Right atrium auricular region (tissue), 2 donors: ENCODE data around the gene SLC17A1. TPM values are rescaled to one million over a fixed set of nuclear protein-coding genes. Genes with fewer than 3 reads are reported as not detected.

ENCODE experiments used
- DNase-seq: peaks from one replicate; pipeline ENCODE4 v3.0.0-alpha.2; 2019; ENCODE audit warnings: low spot score
- H3K27ac ChIP-seq, 2 donors: fragments of 200-600 bp; sonication (generic); 1 replicate in 1 of 2; 2 replicates in 1 of 2; pipeline ENCODE4 v1.5.1; 2016 to 2019
- H3K27me3 ChIP-seq, 2 donors: fragments of 200-600 bp; sonication (generic); one replicate each; pipeline versions ENCODE4 v1.5.1 to v1.6.0; 2017 to 2019
- H3K36me3 ChIP-seq: fragments of 200-600 bp; sonication (generic); one replicate; pipeline ENCODE4 v1.5.1; 2016
- H3K4me1 ChIP-seq, 2 donors: fragments of 200-600 bp; sonication (generic); one replicate each; pipeline versions ENCODE4 v1.5.1 to v1.6.0; 2017 to 2019
- H3K4me3 ChIP-seq, 2 donors: fragments of 200-600 bp; sonication (generic); 1 replicate in 1 of 2; 2 replicates in 1 of 2; pipeline ENCODE4 v1.5.1; 2017 to 2019; ENCODE audit warnings: mild to moderate bottlenecking in 1 of 2, moderate library complexity in 1 of 2
- H3K9me3 ChIP-seq, 2 donors: fragments of 200-600 bp; sonication (generic); one replicate each; pipeline ENCODE4 v1.5.1; 2019
- CTCF ChIP-seq, 2 donors: fragments of 200-600 bp; sonication (generic); IDR thresholded peaks; one replicate each; pipeline ENCODE4 v1.5.1; 2019; ENCODE audit warnings: antibody characterized with exemption in 2 of 2
- total RNA-seq, 2 donors: library from RNA; depleted of rRNA; stranded (reverse); fragments of >200 nt; gene quantifications; one replicate each; pipeline ENCODE4 v1.1.0, GENCODE V29; 2016

SLC17A1 gene
- total RNA-seq, 2 donors from 2014 or later = not detected

- no peak overlapping the region for H3K4me3 ChIP-seq
- no peaks in the 10 kb centered on the region for H3K9me3 ChIP-seq
- H3K4me1 ChIP-seq = no peaks in the 10 kb centered on the region
- H3K27ac ChIP-seq = no peak overlapping the region
- no peak for TF ChIP-seq CTCF (IDR thresholded peaks at IDR 0.05)
- no peaks in the 10 kb centered on the region for H3K36me3 ChIP-seq
- no peaks in the 10 kb centered on the region for H3K27me3 ChIP-seq
- DNase-seq = no peak
These were observed 83.8 kb downstream of the SLC17A1 start for GRCh38 chr6:25748049-25748448.

- Histone ChIP-seq H3K27ac (no peak overlapping the region), H3K9me3 (no peaks in the 10 kb centered on the region), H3K27me3 (no peaks in the 10 kb centered on the region), H3K36me3 (no peaks in the 10 kb centered on the region), H3K4me1 (no peaks in the 10 kb centered on the region), H3K4me3 (no peak overlapping the region)
- no peak for DNase-seq
- no peak for TF ChIP-seq CTCF (IDR thresholded peaks at IDR 0.05)
These were observed 84.4 kb downstream of the SLC17A1 start for GRCh38 chr6:25747477-25747876.

- Histone ChIP-seq H3K27me3 (no peaks in the 10 kb centered on the region), H3K27ac (no peak overlapping the region), H3K4me1 (no peaks in the 10 kb centered on the region), H3K36me3 (no peaks in the 10 kb centered on the region), H3K9me3 (no peaks in the 10 kb centered on the region), H3K4me3 (no peak overlapping the region)
- no peak for TF ChIP-seq CTCF (IDR thresholded peaks at IDR 0.05)
- DNase-seq = no peak
These were observed 84.9 kb downstream of the SLC17A1 start for GRCh38 chr6:25746968-25747367.

- no peak for TF ChIP-seq CTCF (IDR thresholded peaks at IDR 0.05)
- H3K27me3 ChIP-seq = no peaks in the 10 kb centered on the region
- no peak for DNase-seq
These were observed 86.0 kb downstream of the SLC17A1 start for GRCh38 chr6:25745836-25746235.

GRCh38 chr6:25743868-25744267 is 88.0 kb downstream of the SLC17A1 start:
- DNase-seq = no peak
- Histone ChIP-seq H3K27me3 (no peaks in the 10 kb centered on the region), H3K36me3 (no peaks in the 10 kb centered on the region), H3K4me3 (no peak overlapping the region), H3K9me3 (no peaks in the 10 kb centered on the region), H3K4me1 (no peaks in the 10 kb centered on the region), H3K27ac (no peak overlapping the region)
- TF ChIP-seq CTCF (IDR thresholded peaks at IDR 0.05) = no peak

More at GRCh38 chr6:25745836-25746235, 86.0 kb downstream of the SLC17A1 start:
- Histone ChIP-seq H3K4me1 (no peaks in the 10 kb centered on the region), H3K27ac (no peak overlapping the region), H3K36me3 (no peaks in the 10 kb centered on the region), H3K9me3 (no peaks in the 10 kb centered on the region), H3K4me3 (no peak overlapping the region)

- TF ChIP-seq CTCF (IDR thresholded peaks at IDR 0.05) = no peak
- peaks cover 0 to 17% of the 10 kb centered on the region in 2 donors for H3K9me3 ChIP-seq
- H3K36me3 ChIP-seq = no peaks in the 10 kb centered on the region
- no peak overlapping the region for H3K27ac ChIP-seq
- H3K4me1 ChIP-seq = no peaks in the 10 kb centered on the region
- no peak for DNase-seq
- no peaks in the 10 kb centered on the region for H3K27me3 ChIP-seq
- H3K4me3 ChIP-seq = no peak overlapping the region
These were observed 96.6 kb downstream of the SLC17A1 start for GRCh38 chr6:25735261-25735660.
